Panc1 (cell line): ENCODE results near the gene MBD3. TPM values are rescaled to one million over a fixed set of nuclear protein-coding genes. Genes with fewer than 3 reads are reported as not detected.

Experiments
- ATAC-seq: fragments of 200-7000 bp; cut with Tn5 transposase; 2 replicates; pipeline ENCODE4 v1.9.1; 2020; ENCODE audit warnings: mild to moderate bottlenecking, moderate library complexity
- BruUV-seq: library from RNA; stranded (reverse); fragments of 400-500 nt; replicated peaks from 2 replicates; lab custom pipeline; 2021; lab: Mats Ljungman, UMichigan
- CTCF ChIA-PET: fragments of 300-600 bp; sonication (Branson Sonifier 250); formaldehyde crosslinking; loops from one replicate; lab custom pipeline; 2022; ENCODE audit warnings: antibody characterized with exemption; lab: Charles Lee
- POLR2A ChIA-PET: fragments of 300-600 bp; sonication (Branson Sonifier 250); formaldehyde crosslinking; loops from one replicate; lab custom pipeline; 2022; ENCODE audit warnings: antibody characterized with exemption; lab: Charles Lee
- DNase-seq: peaks from one replicate; pipeline ENCODE4 v3.0.0-alpha.2; 2010; ENCODE audit warnings: low read depth, low spot score
- H3K27ac ChIP-seq: 2 replicates; pipeline ENCODE4 v1.5.1; 2011; ENCODE audit warnings: mild to moderate bottlenecking, low read length, inconsistent platforms
- H3K27me3 ChIP-seq: fragments of 200-500 bp; sonication (Bioruptor generic); 2 replicates; pipeline ENCODE4 v1.6.0; 2014; ENCODE audit warnings: low read length, inconsistent platforms; ENCODE audit not compliant: control insufficient read depth, insufficient read depth
- H3K36me3 ChIP-seq: fragments of 200-500 bp; sonication (Bioruptor generic); 2 replicates; pipeline ENCODE4 v1.5.1; 2014; ENCODE audit warnings: inconsistent platforms, mild to moderate bottlenecking, low read length, moderate library complexity; ENCODE audit not compliant: control insufficient read depth, insufficient read depth
- H3K4me1 ChIP-seq: 2 replicates; pipeline ENCODE4 v1.5.1; 2011; ENCODE audit warnings: inconsistent platforms, mild to moderate bottlenecking, low read length, moderate library complexity; ENCODE audit not compliant: control insufficient read depth, insufficient read depth
- H3K4me3 ChIP-seq, 2 experiments: 2 replicates each; pipeline ENCODE4 v1.5.1; 2011 to 2012; ENCODE audit warnings: low read depth in 2 of 2, low read length in 2 of 2, mild to moderate bottlenecking in 2 of 2, inconsistent platforms in 1 of 2, moderate library complexity in 1 of 2
- H3K9me3 ChIP-seq: fragments of 200-500 bp; sonication (Bioruptor generic); 2 replicates; pipeline ENCODE4 v1.5.1; 2014; ENCODE audit warnings: low read depth, mild to moderate bottlenecking, inconsistent platforms, low read length, moderate library complexity; ENCODE audit not compliant: control insufficient read depth, insufficient read depth
- POLR2AphosphoS5 ChIP-seq: IDR thresholded peaks from 2 replicates; pipeline ENCODE4 v1.6.1; 2012; ENCODE audit warnings: mild to moderate bottlenecking, low read depth, low read length, moderate library complexity
- REST ChIP-seq, 2 experiments: IDR thresholded peaks; 2 replicates each; pipeline ENCODE4 v1.6.1; 2011 to 2012; ENCODE audit warnings: low read depth in 2 of 2, control low read depth in 1 of 2, low read length in 1 of 2, mild to moderate bottlenecking in 1 of 2, moderate library complexity in 1 of 2; ENCODE audit not compliant: insufficient read depth in 1 of 2
- SIN3A ChIP-seq: IDR thresholded peaks from 2 replicates; pipeline ENCODE4 v1.6.1; 2012; ENCODE audit warnings: low read depth, mild to moderate bottlenecking, low read length, moderate library complexity, borderline replicate concordance; ENCODE audit not compliant: insufficient read depth
- TCF7L2 ChIP-seq: IDR thresholded peaks from 2 replicates; pipeline ENCODE4 v1.6.1; 2011; ENCODE audit warnings: mild to moderate bottlenecking, low read depth, low read length, inconsistent platforms
- in situ Hi-C: cut with HindIII; loops from 2 replicates; pipeline ENCODE4 v1.10.0; 2016; ENCODE audit warnings: low sequenced_read_pairs, low pct_unique_long_range_greater_than_20kb
- intact Hi-C: fragments of 100-400 bp; cut with micrococcal nuclease; formaldehyde crosslinking; loops from one replicate; pipeline ENCODE4 v1.10.0; 2022; ENCODE audit not compliant: unreplicated experiment
- total RNA-seq: library from RNA; stranded (reverse); gene quantifications from one replicate; pipeline ENCODE4 v1.2.1, GENCODE V29; 2021; ENCODE audit not compliant: unreplicated experiment
- TF ChIP-seq, protein P1 (sequence below): fragments of 450-650 bp; IDR thresholded peaks from 2 replicates; pipeline ENCODE4 v1.5.1; 2017; ENCODE audit warnings: mild to moderate bottlenecking

MBD3 gene
- total RNA-seq, 1 experiment from 2014 or later: 139 TPM

GRCh38 chr19:1576242-1577089, 16.2 kb downstream of the MBD3 start:
- Histone ChIP-seq H3K27me3 (no peaks in the 10 kb centered on the region), H3K27ac (no peak overlapping the region), H3K9me3 (no peaks in the 10 kb centered on the region), H3K4me3 (no peak overlapping the region), H3K36me3 (no peaks in the 10 kb centered on the region), H3K4me1 (no peaks in the 10 kb centered on the region)
- intact Hi-C loops: no loop called here
- DNase-seq: no peak
- POLR2A ChIA-PET: interaction anchor here (0.6 kb wide), 1 partner anchor 14 kb away, joined by 3 read pairs; no protein-coding TSS in a partner anchor
- TF ChIP-seq SIN3A (no peak), TCF7L2 (no peak), REST (IDR thresholded peaks at IDR 0.05; ENCODE audit: insufficient read depth in 1 of 2, low read depth in 2 of 2, low read length in 1 of 2) (no peak), POLR2AphosphoS5 (no peak)
- TF ChIP-seq, protein P1, sequence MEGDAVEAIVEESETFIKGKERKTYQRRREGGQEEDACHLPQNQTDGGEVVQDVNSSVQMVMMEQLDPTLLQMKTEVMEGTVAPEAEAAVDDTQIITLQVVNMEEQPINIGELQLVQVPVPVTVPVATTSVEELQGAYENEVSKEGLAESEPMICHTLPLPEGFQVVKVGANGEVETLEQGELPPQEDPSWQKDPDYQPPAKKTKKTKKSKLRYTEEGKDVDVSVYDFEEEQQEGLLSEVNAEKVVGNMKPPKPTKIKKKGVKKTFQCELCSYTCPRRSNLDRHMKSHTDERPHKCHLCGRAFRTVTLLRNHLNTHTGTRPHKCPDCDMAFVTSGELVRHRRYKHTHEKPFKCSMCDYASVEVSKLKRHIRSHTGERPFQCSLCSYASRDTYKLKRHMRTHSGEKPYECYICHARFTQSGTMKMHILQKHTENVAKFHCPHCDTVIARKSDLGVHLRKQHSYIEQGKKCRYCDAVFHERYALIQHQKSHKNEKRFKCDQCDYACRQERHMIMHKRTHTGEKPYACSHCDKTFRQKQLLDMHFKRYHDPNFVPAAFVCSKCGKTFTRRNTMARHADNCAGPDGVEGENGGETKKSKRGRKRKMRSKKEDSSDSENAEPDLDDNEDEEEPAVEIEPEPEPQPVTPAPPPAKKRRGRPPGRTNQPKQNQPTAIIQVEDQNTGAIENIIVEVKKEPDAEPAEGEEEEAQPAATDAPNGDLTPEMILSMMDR: no peak
- no TSS peak for BruUV-seq
- peak; percentile 28; the same call in 1 of the 2 replicates for ATAC-seq
- in situ Hi-C loops: no loop called here
- CTCF ChIA-PET: interaction anchor here (0.8 kb wide), 1 partner anchor 56 kb away, joined by 3 read pairs; no protein-coding TSS in a partner anchor

- no peak for TF ChIP-seq REST (IDR thresholded peaks at IDR 0.05; ENCODE audit: insufficient read depth in 1 of 2, low read depth in 2 of 2, low read length in 1 of 2)
- TF ChIP-seq POLR2AphosphoS5: peak; percentile 29; the same call in 1 of the 2 replicates
- H3K4me1 ChIP-seq: no peaks in the 10 kb centered on the region
- CTCF ChIA-PET: interaction anchor here (0.8 kb wide), 1 partner anchor 55 kb away, joined by 3 read pairs; no protein-coding TSS in a partner anchor
- ATAC-seq (peak; percentile 8; the same call in 1 of the 2 replicates), DNase-seq (no peak)
- in situ Hi-C loops (no loop called here), intact Hi-C loops (no loop called here)
- POLR2A ChIA-PET: interaction anchor here (0.6 kb wide), 1 partner anchor 13 kb away, joined by 3 read pairs; no protein-coding TSS in a partner anchor
- H3K36me3 ChIP-seq: no peaks in the 10 kb centered on the region
- no peak overlapping the region for H3K27ac ChIP-seq
- no peaks in the 10 kb centered on the region for H3K9me3 ChIP-seq
- no peak overlapping the region for H3K4me3 ChIP-seq
- H3K27me3 ChIP-seq: no peaks in the 10 kb centered on the region
- no TSS peak for BruUV-seq
Observed at GRCh38 chr19:1575323-1576241, 17.1 kb downstream of the MBD3 start.
